ENCODE results near the gene OTOP1. TPM values are rescaled to one million over a fixed set of nuclear protein-coding genes. Genes with fewer than 3 reads are reported as not detected.
"Not testable (repeated sequence)": the region's sequence is repeated elsewhere in the genome, so short reads cannot be mapped to it uniquely, and the experiment has no call there.

OTOP1 gene
- not detected in 2 replicates for total RNA-seq

GRCh38 chr4:4226606-4227438 lies at the start of gene OTOP1:
Gene OTOP1, minus strand, starts transcription at chr4:4226929. Its CDS starts 65 bp downstream, at chr4:4226864.
- no peak for DNase-seq (ENCODE audit: low read depth, low spot score)

- DNase-seq (ENCODE audit: low read depth, low spot score) = no peak
Observed at GRCh38 chr4:4274226-4274625, 47.5 kb upstream of the OTOP1 start.

GRCh38 chr4:4271912-4272311 lies 45.2 kb upstream of the OTOP1 start:
- no peak for DNase-seq (ENCODE audit: low read depth, low spot score)

GRCh38 chr4:4270529-4270928 lies 43.8 kb upstream of the OTOP1 start:
- DNase-seq (ENCODE audit: low read depth, low spot score) = no peak

GRCh38 chr4:4269856-4270255 lies 43.1 kb upstream of the OTOP1 start:
- DNase-seq (ENCODE audit: low read depth, low spot score) = peak; percentile 54

- no peak for DNase-seq (ENCODE audit: low read depth, low spot score)
Observed at GRCh38 chr4:4269331-4269731, 42.6 kb upstream of the OTOP1 start.

- DNase-seq (ENCODE audit: low read depth, low spot score) = no peak
Observed at GRCh38 chr4:4268776-4269175, 42.0 kb upstream of the OTOP1 start.

- no peak for DNase-seq (ENCODE audit: low read depth, low spot score)
Observed at GRCh38 chr4:4267981-4268380, 41.3 kb upstream of the OTOP1 start.

GRCh38 chr4:4260185-4260751 lies 33.5 kb upstream of the OTOP1 start:
- peak; percentile 60 for DNase-seq (ENCODE audit: low read depth, low spot score)

GRCh38 chr4:4259484-4260100 lies 32.9 kb upstream of the OTOP1 start:
- no peak for DNase-seq (ENCODE audit: low read depth, low spot score)

- DNase-seq (ENCODE audit: low read depth, low spot score) = not testable (repeated sequence)
Observed at GRCh38 chr4:4257705-4258104, 31.0 kb upstream of the OTOP1 start.

- DNase-seq (ENCODE audit: low read depth, low spot score) = no peak
Observed at GRCh38 chr4:4256799-4257198, 30.1 kb upstream of the OTOP1 start.

- no peak for DNase-seq (ENCODE audit: low read depth, low spot score)
Observed at GRCh38 chr4:4254666-4255065, 27.9 kb upstream of the OTOP1 start.

- no peak for DNase-seq (ENCODE audit: low read depth, low spot score)
Observed at GRCh38 chr4:4254199-4254598, 27.5 kb upstream of the OTOP1 start.

- no peak for DNase-seq (ENCODE audit: low read depth, low spot score)
Observed at GRCh38 chr4:4249866-4250265, 23.1 kb upstream of the OTOP1 start.

GRCh38 chr4:4249342-4249741 lies 22.6 kb upstream of the OTOP1 start:
- not testable (repeated sequence) for DNase-seq (ENCODE audit: low read depth, low spot score)

- DNase-seq (ENCODE audit: low read depth, low spot score) = no peak
Observed at GRCh38 chr4:4248885-4249203, 22.1 kb upstream of the OTOP1 start.

GRCh38 chr4:4248029-4248884 lies 21.5 kb upstream of the OTOP1 start, which contains the start of gene TMEM128:
Gene TMEM128, minus strand, starts transcription at chr4:4248223. Its CDS starts 21 bp downstream, at chr4:4248202.
- peak; percentile 73 for DNase-seq (ENCODE audit: low read depth, low spot score)

GRCh38 chr4:4247696-4248028 lies 20.9 kb upstream of the OTOP1 start:
- DNase-seq (ENCODE audit: low read depth, low spot score) = no peak

GRCh38 chr4:4245172-4245571 lies 18.4 kb upstream of the OTOP1 start:
- no peak for DNase-seq (ENCODE audit: low read depth, low spot score)

- not testable (repeated sequence) for DNase-seq (ENCODE audit: low read depth, low spot score)
Observed at GRCh38 chr4:4239551-4239950, 12.8 kb upstream of the OTOP1 start.

GRCh38 chr4:4233610-4234009 lies 6.9 kb upstream of the OTOP1 start:
- DNase-seq (ENCODE audit: low read depth, low spot score) = no peak

Measured in pulmonary artery endothelial cell (primary cell).